ENCODE measurements around the gene C19orf73.

Gene C19orf73

DNA sequence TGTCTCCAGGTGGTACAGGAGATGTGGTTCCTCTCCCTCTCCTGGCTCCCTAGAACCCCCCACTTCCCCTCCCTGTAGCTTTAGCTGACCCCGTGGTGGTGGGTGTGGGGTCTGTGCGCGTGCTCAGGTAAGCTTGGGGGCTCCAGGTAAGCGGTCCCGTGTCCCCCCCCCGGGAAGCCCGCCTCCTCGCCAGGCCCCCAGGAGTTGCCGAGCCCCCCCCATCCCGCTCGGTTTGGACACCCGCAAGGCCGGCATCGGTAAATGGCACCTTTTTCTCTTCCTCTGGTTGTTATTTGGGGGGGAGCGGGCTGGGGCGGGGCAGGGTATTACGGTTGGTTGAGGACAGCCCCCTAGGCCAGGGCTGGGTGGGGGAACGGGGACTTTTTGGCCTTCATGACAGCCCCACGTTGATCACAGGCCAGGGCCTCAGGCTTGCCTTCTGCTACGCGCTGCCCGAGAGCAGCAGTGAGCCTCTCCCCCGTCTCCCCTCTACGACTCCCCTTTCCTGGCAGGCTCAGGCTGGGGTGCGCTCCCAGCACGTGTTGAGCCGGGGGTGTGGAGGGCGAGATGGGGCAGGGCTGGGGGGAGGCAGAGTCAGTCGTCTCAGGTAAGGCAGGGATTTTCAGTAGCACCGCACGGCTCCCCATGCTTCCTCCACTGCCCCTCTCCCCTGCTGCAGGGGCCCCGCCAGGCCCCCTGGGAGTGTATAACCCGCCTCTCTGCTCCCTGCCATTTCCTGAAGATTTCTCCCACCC, 15.4 kb downstream of the C19orf73 start:
- Mint-ChIP-seq H3K36me3 (peaks cover 64% of the 10 kb centered on the region), H3K27ac (no peak overlapping the region), H3K27me3 (no peaks in the 10 kb centered on the region), H3K4me1 (peaks cover 17% of the 10 kb centered on the region), H3K9me3 (no peaks in the 10 kb centered on the region), H3K4me3 (no peak overlapping the region)
- no peak for ATAC-seq

DNA sequence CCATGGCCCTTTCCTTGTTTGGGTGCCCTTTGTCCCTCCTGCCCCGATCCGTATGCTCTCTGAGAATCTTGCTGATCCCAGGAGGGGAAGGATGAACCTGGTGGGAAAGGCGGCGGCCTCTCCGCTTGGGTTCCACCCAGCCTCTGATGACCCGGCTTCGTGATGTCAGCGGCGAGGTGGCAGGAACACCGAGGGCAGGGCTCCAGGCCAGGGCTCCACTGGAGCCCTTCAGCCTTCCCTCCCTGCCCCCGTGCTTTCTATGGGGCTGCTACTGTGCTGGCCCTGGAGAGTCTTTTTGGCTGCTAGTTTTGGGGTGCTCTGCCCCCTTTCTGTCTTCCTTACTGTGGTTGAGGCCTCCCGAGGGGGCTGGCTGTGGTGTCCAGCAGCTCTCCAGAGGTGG, 16.6 kb downstream of the C19orf73 start:
- H3K36me3 Mint-ChIP-seq = peaks cover 60% of the 10 kb centered on the region
- H3K27ac Mint-ChIP-seq = no peak overlapping the region
- H3K4me3 Mint-ChIP-seq = no peak overlapping the region

DNA sequence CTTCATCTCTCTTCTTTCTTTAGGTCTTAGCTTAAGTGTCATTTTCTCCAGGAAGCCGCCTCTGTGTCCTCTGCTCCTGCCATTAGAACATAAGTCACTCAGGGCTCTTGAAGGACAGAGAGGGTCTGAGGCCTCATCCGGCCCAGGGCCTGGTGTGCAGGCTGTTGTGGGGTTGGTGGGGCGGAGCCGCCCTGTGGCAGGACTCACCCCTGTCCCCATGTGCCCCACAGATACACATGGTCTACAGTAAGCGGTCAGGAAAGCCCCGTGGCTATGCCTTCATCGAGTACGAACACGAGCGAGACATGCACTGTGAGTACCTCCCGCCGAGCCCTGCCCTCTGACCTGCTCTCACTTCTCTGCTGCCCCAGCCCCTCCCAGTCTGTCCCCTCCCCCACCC, 17.8 kb downstream of the C19orf73 start:
- no peaks in the 10 kb centered on the region for H3K9me3 Mint-ChIP-seq
- no peak for ATAC-seq
- H3K4me3 Mint-ChIP-seq = no peak overlapping the region
- no peak overlapping the region for H3K27ac Mint-ChIP-seq
- no peaks in the 10 kb centered on the region for H3K27me3 Mint-ChIP-seq
- peaks cover 52% of the 10 kb centered on the region for H3K36me3 Mint-ChIP-seq
- H3K4me1 Mint-ChIP-seq = peaks cover 10% of the 10 kb centered on the region

More for the DNA sequence above, 16.6 kb downstream of the C19orf73 start:
- H3K9me3 Mint-ChIP-seq = no peaks in the 10 kb centered on the region
- ATAC-seq = no peak
- H3K27me3 Mint-ChIP-seq = no peaks in the 10 kb centered on the region
- H3K4me1 Mint-ChIP-seq = peaks cover 17% of the 10 kb centered on the region

DNA sequence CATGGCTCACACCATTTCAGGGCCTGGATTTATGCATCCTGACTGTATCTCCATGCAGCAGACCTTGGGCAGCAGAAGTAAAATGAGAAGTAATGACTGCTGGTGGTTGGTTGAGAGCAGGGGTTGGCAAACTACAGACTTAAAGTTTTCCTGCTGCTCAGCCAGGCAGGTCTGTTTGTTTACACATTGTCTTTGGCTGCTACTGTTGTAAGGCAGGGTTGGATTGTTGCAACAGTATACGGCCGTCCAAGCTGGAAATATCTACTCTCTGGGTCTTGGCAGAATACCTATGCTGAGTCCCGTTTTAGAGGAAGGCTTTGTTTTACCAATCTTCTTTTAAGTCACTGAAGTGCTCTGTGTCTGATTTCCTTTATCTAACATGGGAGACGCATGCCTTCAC, 20.1 kb downstream of the C19orf73 start:
- Mint-ChIP-seq H3K4me3 (no peak overlapping the region), H3K4me1 (peaks cover 14% of the 10 kb centered on the region), H3K27me3 (no peaks in the 10 kb centered on the region), H3K9me3 (no peaks in the 10 kb centered on the region), H3K27ac (no peak overlapping the region), H3K36me3 (peaks cover 45% of the 10 kb centered on the region)
- ATAC-seq = no peak

DNA sequence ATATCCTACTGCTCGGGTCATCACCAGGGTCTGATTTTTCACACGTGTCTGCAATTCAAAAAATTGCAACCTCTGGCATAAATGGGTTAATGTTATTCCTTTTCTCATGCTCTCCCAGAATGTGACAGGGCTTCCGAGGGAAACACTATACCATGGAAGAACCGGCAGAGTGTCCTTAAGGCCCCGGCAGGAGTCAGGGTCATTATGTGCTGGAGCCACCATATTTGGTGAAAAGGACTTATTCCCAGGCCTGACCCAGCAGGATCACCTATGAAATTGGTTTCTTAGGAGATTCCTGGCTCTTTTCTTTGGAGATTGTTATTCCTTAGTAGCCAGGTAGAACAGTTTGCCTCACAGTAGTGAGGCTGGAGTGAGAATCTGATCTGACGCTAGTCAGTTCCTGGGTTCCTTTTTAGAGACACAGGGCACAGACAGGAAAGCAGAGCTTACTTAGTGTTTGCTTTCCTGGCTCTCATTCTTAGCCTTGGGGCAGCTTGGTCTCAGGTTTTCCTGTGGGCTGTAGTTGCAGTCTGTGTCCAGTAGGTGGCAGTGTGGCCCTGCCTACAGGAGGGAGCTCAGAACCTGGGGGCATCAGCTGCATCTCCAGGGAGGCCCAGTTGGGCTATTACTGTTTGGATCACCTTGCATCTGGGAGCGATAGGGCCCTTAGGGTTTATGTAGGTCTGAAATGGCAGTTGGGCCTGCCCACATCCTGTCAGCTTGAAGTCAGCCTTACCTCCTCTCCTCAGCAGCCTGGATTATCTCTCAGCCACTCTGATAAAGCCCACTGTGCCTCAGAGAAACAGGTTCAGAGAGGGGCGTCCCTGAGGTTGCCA, 21.3 kb downstream of the C19orf73 start:
- no peak overlapping the region for H3K27ac Mint-ChIP-seq
- peak; percentile 83 for ATAC-seq
- peaks cover 14% of the 10 kb centered on the region for H3K4me1 Mint-ChIP-seq
- no peaks in the 10 kb centered on the region for H3K27me3 Mint-ChIP-seq
- H3K9me3 Mint-ChIP-seq = no peaks in the 10 kb centered on the region
- peaks cover 47% of the 10 kb centered on the region for H3K36me3 Mint-ChIP-seq
- H3K4me3 Mint-ChIP-seq = no peak overlapping the region

DNA sequence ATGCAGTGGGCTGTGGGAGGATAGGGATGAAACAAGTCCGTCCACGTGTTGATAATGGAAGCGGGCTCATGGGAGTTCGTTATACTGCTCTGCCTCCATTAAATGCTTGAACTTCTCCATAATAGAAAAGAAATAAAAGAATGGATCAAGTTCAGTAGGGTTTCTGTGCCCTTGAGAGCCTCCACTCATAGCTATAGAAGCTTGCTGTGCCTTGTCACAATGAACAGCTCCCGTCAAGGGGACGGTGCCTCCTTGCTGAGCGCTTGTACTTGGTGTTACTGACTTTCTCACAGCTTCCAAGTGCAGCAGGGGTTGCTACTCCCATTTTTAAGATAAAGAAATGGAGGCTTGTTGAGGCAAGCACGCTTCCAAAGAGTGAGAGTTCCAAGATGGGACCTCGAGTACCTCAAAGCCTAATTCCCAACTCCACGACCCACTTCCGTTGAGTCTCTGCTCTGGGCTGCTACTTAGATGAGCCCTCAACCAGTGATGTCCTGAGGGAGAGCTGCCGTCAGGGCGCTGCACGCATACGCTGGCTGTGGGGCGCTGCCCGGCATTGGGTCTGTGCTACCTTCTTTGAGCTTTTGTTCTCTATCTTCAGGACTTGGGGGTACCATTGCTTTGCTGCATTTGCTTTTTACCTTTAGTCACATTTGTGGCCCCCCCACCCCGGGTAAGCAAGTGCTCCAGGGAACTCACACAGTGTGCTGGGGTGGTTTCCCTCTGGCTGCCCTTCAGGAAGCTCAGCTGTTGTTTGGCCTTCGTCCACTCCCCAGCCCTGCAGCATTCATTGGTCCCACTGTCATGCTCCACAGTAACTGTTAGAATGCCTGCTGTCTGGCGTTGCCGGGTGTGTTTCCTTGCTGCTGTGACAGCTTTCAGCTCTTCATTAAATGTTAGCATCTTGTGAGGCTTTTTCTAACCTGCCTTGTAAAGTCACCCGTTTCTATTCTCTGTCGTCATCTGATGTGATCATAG, 24.1 kb downstream of the C19orf73 start:
- Mint-ChIP-seq H3K9me3 (no peaks in the 10 kb centered on the region), H3K27me3 (no peaks in the 10 kb centered on the region), H3K27ac (no peak overlapping the region), H3K36me3 (peaks cover 52% of the 10 kb centered on the region), H3K4me1 (peaks cover 34% of the 10 kb centered on the region), H3K4me3 (no peak overlapping the region)
- ATAC-seq = no peak

DNA sequence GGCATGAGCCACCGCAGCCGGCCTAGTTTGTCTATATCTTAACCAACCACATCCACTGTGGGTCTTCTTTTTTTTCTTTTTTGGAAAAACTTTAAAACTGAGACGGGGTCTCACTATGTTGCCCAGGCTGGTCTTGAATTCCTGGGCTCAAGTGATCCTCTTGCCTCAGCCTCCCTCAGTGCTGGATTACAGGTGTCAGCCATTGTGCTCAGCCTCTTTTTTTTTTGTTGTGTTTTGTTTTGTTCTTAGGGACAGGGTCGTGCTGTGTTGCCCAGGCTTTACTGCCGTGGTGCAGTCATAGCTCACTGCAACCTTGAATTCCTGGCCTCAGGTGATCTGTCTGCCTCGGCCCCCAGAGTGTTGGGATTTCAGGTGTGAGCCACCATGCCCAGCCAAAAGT, 26.3 kb downstream of the C19orf73 start:
- Mint-ChIP-seq H3K4me3 (no peak overlapping the region), H3K9me3 (no peaks in the 10 kb centered on the region), H3K36me3 (peaks cover 45% of the 10 kb centered on the region), H3K27me3 (no peaks in the 10 kb centered on the region), H3K27ac (no peak overlapping the region), H3K4me1 (peaks cover 36% of the 10 kb centered on the region)
- no peak for ATAC-seq

DNA sequence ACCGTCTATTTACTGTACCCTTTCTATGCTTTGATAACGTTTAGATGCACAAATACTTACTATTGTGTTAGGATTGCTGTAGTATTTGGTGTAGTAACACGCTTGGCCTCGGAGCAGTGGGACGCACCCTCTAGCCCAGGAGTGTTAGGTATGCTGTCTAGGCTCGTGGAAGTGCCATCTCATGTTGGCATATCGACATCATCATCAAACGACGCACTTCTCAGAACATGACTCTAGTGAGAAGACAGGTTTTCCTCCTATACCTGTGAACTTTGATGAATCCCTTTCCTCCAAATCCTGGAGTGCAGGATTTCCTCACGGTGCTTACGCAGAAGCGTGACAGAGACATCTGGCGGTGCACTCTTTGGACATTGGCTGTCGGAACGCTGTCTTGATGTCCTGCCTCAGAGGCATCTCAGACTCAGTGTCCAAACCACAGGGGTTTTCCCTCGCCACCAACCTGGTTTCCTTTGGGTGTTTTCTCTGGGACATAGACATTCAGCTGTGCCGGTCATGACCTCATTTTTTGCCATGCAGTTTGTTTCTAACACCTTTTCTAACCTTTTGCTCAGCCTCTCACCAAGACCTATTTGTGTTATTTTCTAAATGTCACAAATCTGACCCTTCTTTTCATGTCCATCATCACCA, 27.4 kb downstream of the C19orf73 start:
- peaks cover 48% of the 10 kb centered on the region for H3K4me1 Mint-ChIP-seq
- no peaks in the 10 kb centered on the region for H3K9me3 Mint-ChIP-seq
- H3K27ac Mint-ChIP-seq = no peak overlapping the region
- no peak overlapping the region for H3K4me3 Mint-ChIP-seq
- H3K27me3 Mint-ChIP-seq = no peaks in the 10 kb centered on the region
- no peak for ATAC-seq
- H3K36me3 Mint-ChIP-seq = peaks cover 52% of the 10 kb centered on the region

DNA sequence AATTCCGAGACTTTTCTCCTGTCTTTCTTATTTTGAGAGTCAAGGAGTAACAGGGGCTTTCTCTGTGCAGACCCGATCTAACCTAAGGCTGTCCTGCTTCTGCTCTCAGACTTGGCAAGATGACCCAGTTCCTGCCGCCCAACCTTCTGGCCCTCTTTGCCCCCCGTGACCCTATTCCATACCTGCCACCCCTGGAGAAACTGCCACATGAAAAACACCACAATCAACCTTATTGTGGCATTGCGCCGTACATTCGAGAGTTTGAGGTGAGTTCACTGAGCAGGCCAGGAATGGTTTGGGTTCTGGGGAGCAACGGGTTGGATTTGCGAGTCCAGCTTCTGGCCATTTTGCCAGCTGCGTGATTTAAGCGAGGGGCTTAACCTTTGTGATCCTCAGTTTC, 32.6 kb downstream of the C19orf73 start:
- H3K27me3 Mint-ChIP-seq = no peaks in the 10 kb centered on the region
- peaks cover 33% of the 10 kb centered on the region for H3K36me3 Mint-ChIP-seq
- no peak for ATAC-seq
- peaks cover 34% of the 10 kb centered on the region for H3K4me1 Mint-ChIP-seq
- peak overlapping the region; percentile 87 for H3K27ac Mint-ChIP-seq
- H3K9me3 Mint-ChIP-seq = no peaks in the 10 kb centered on the region
- H3K4me3 Mint-ChIP-seq = peak overlapping the region; percentile 100

DNA sequence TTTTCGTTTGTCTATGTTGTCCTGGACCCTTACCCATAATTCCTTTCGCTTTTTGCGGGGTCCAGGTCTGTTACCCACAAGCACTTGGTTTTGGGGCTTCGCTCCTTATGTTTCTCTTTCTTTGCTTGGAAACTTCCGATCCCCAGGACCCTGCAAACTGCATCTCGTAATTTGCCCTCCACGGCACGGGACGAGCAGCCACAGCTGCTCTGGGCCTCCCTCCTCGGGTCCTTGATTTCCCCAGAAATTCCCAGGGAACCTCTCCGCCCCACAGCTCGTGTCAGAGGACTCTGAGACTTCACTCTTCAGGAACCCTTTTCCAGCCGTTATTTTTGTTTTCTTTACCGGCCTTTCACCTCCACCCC, 33.1 kb downstream of the C19orf73 start:
- Mint-ChIP-seq H3K36me3 (peaks cover 29% of the 10 kb centered on the region), H3K4me1 (peaks cover 30% of the 10 kb centered on the region), H3K27me3 (no peaks in the 10 kb centered on the region), H3K9me3 (no peaks in the 10 kb centered on the region), H3K4me3 (peak overlapping the region; percentile 100), H3K27ac (peak overlapping the region; percentile 87)
- no peak for ATAC-seq

DNA sequence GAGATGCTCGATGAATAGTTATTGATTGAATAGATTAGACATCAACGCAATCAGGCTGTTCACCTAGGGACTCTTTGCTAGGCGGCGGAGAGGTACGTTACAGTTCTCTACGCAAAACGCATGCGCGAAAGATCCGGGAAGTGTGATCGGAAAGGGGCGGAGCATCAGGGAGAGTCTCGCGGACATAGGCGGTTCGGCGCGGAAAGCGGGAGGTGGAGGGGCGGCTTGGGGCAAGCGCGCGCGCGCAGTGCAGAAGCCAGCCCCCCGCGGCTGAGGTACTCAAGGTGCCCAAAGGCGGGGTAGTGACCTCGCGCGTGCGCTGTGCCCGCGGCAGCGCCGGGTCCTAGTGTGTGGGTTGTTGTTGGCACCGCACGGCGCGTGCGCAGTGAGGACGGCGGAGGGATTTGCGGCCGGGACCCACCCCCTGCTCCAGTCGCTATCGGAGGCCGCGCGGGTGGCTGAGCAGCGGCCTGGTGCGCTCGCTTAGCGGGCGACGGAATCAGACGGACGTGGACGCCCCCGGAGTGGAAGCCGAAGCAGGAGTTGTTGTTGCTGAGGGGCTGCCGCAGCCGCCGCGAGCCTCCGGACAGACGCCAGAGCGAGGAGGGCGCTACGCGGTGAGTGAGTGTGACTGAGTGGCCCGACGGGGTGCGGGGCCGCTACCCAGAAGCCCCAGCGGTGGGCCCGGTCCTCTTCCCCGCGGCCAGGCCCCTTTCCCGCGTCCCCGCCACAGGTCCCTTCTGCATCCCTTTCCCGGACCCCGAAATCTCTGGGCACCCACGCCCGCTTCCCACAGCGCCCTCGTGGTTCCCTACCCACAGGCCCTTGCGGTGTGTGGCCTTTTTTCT, 33.7 kb downstream of the C19orf73 start, which contains the start of gene SNRNP70:
SNRNP70 (plus strand) TSS at position 432 of the 848 bp plus-strand sequence. CDS start 964 bp downstream, outside the sequence.
- H3K27ac Mint-ChIP-seq = peak within 1 kb of the TSS; percentile 87
- H3K4me3 Mint-ChIP-seq = peak within 1 kb of the TSS; percentile 100
- H3K9me3 Mint-ChIP-seq = no peaks in the 10 kb centered on the region
- peak; percentile 98 for ATAC-seq
- H3K27me3 Mint-ChIP-seq = no peaks in the 10 kb centered on the region
- H3K4me1 Mint-ChIP-seq = peaks cover 24% of the 10 kb centered on the region
- H3K36me3 Mint-ChIP-seq = peaks cover 23% of the 10 kb centered on the region

DNA sequence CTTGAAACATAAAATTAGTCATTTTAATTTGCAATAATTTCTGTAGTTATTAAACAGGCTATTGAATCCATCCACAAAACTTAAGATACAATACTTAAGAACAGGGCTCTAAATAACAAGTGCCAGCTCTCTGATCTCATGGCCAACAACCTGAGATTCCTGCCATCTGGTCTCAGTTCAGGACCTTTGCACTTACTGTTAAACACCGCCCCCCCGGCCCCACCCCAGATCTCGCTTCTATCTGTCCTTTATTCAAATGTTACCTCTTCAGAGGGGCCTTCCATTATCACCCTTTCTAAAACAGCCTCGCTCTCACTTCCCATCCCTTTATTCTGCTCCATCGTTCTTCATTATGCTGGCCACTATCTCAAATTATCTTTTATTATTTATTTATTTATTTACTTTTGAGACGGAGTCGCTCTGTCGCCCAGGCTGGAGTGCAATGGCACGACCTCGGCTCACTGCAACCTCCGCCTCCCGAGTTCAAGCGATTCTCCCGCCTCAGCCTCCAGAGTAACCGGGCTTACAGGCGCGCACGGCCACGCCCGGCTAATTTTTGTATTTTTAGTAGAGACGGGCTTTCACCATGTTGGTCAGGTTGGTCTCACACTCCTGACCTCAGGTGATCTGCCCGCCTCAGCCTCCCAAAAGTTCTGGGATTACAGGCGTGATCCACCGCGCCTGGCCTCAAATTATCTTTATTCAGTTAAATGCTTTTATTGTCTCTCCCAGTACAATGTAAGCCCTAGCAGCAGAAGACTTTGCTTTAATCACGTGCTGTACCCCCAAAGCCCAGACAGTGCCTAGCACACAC, 34.5 kb downstream of the C19orf73 start:
- Mint-ChIP-seq H3K4me1 (peaks cover 22% of the 10 kb centered on the region), H3K9me3 (no peaks in the 10 kb centered on the region), H3K4me3 (peak overlapping the region; percentile 100), H3K27ac (peak overlapping the region; percentile 87), H3K27me3 (no peaks in the 10 kb centered on the region), H3K36me3 (peaks cover 19% of the 10 kb centered on the region)
- ATAC-seq = no peak

DNA sequence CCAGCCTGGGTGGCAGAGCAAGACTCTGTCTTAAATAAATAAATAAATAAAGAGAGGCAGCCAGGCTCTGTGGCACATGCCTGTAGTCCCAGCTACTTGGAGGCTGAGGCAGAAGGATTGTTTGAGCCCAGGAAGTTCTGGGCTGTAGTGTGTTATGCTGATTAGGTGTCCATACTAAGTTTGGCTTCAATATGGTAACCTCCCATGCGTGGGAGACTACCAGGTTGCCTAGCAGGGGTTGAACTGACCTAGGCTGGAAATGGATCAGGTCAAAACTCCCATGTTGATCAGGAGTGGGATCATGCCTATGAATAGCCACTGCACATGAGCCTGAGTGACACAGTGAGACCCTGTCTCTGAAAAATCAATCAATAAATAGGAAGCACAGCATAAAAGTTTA, 37.7 kb downstream of the C19orf73 start:
- no peak overlapping the region for H3K4me3 Mint-ChIP-seq
- H3K4me1 Mint-ChIP-seq = peaks cover 6% of the 10 kb centered on the region
- ATAC-seq = no peak
- H3K27me3 Mint-ChIP-seq = peaks cover 14% of the 10 kb centered on the region
- H3K36me3 Mint-ChIP-seq = peaks cover 4% of the 10 kb centered on the region
- H3K9me3 Mint-ChIP-seq = no peaks in the 10 kb centered on the region
- no peak overlapping the region for H3K27ac Mint-ChIP-seq

Data from stimulated activated memory B cell treated with anti-CD40 and anti-IgM and Interleukin-4, amounts not matched to agents 10 μg/mL and 1 μg/mL and 100 μg/mL, for 72 hours (primary cell).